Natural killer cell (primary cell): ENCODE results near the gene TRIM52. TPM values are rescaled to one million over a fixed set of nuclear protein-coding genes. Genes with fewer than 3 reads are reported as not detected.
"Not testable (repeated sequence)": the region's sequence is repeated elsewhere in the genome, so short reads cannot be mapped to it uniquely, and the experiment has no call there.

Experiments used
- ATAC-seq, 3 donors: fragments of 150-1000 bp in 2 of 3; fragments of 200-7000 bp in 1 of 3; cut with Tn5 transposase; 1 replicate in 1 of 3; 2 replicates in 2 of 3; pipeline ENCODE4 v1.10.0; 2021; ENCODE audit warnings: mild to moderate bottlenecking in 2 of 3, moderate library complexity in 2 of 3
- DNase-seq, 2 donors: peaks; one replicate each; pipeline versions ENCODE4 v3.0.0 to v3.0.0-alpha.2; 2013 to 2021; ENCODE audit warnings: mixed read lengths in 1 of 2
- H3K27ac ChIP-seq: one replicate; pipeline ENCODE4 v1.5.1; 2013; ENCODE audit warnings: mild to moderate bottlenecking, low read length
- H3K27me3 ChIP-seq: one replicate; pipeline ENCODE4 v1.6.1; 2013; ENCODE audit warnings: low read length; ENCODE audit not compliant: control insufficient read depth, insufficient read depth
- H3K36me3 ChIP-seq: one replicate; pipeline ENCODE4 v1.6.1; 2013; ENCODE audit warnings: low read length; ENCODE audit not compliant: control insufficient read depth, insufficient read depth
- H3K4me1 ChIP-seq: one replicate; pipeline ENCODE4 v1.6.1; 2013; ENCODE audit warnings: low read length; ENCODE audit not compliant: control insufficient read depth, insufficient read depth
- H3K4me3 ChIP-seq: one replicate; pipeline ENCODE4 v1.5.1; 2013; ENCODE audit warnings: low read length
- H3K9me3 ChIP-seq: one replicate; pipeline ENCODE4 v1.6.1; 2013; ENCODE audit warnings: low read length; ENCODE audit not compliant: control insufficient read depth, insufficient read depth
- H3K27ac Mint-ChIP-seq, 2 donors: one replicate each; pipeline ENCODE4 v1.8.0; 2022; ENCODE audit warnings: mild to moderate bottlenecking in 2 of 2, mixed read lengths in 2 of 2, moderate library complexity in 1 of 2
- H3K27me3 Mint-ChIP-seq, 2 donors: one replicate each; pipeline ENCODE4 v1.8.0; 2022; ENCODE audit warnings: low read depth in 2 of 2, mixed read lengths in 2 of 2
- H3K36me3 Mint-ChIP-seq: one replicate; pipeline ENCODE4 v1.8.0; 2022; ENCODE audit warnings: mixed read lengths
- H3K4me1 Mint-ChIP-seq, 2 donors: one replicate each; pipeline ENCODE4 v1.8.0; 2022; ENCODE audit warnings: mixed read lengths in 2 of 2
- H3K4me3 Mint-ChIP-seq: one replicate; pipeline ENCODE4 v1.8.0; 2022; ENCODE audit warnings: mild to moderate bottlenecking, moderate library complexity, mixed read lengths
- H3K9me3 Mint-ChIP-seq, 2 donors: one replicate each; pipeline ENCODE4 v1.8.0; 2022; ENCODE audit warnings: mixed read lengths in 2 of 2
- WGBS: methylation state at CpG from one replicate; pipeline ENCODE4 v1.1.7; 2013; ENCODE audit warnings: missing lambda C conversion rate; ENCODE audit not compliant: insufficient coverage; 5-methylcytosine and 5-hydroxymethylcytosine counted together
- intact Hi-C: fragments of 100-400 bp; cut with micrococcal nuclease; formaldehyde crosslinking; loops from one replicate; pipeline ENCODE4 v1.14.2; 2022
- total RNA-seq, 4 donors: library from RNA; stranded (reverse); fragments of 120-200 nt in 1 of 4; gene quantifications; one replicate each; pipeline versions ENCODE4 v1.2.3 to v1.2.4, GENCODE V29; 2013 to 2022
- TF ChIP-seq, protein P1 (sequence below): fragments of 200-600 bp; IDR thresholded peaks from one replicate; pipeline ENCODE4 v1.8.0; 2022; ENCODE audit warnings: antibody characterized with exemption

Gene TRIM52
- total RNA-seq, 3 donors from 2014 or later (not counting 1 experiment from before 2014, with no cell fraction given) = 43.4 to 60.0 (median 44.4) TPM

DNA sequence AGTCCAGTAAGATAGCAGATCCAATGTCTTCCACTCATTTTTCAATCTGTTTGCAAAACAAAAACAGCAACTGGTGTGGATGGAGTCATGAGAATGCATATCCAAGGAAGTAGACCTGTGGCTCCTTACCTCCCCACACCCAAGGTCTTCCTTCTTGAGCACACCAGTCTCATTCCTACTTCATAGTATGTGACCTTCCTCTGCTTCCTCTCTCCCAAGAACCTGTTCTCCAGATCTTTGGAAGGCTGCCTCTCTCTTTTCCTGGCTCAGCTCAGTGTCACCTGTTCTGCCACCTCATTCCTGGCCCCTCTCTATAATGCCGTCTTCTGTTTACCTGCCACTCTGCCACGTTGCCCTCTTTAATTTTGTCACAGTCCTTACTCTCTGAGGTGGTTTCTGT is 48.0 kb downstream of the TRIM52 start:
- H3K36me3 ChIP-seq = no peaks in the 10 kb centered on the region
- WGBS = 80% methylated on average over 2 of the region's 2 CpGs
- no peaks in the 10 kb centered on the region for H3K9me3 ChIP-seq
- H3K4me1 ChIP-seq = peaks cover 21% of the 10 kb centered on the region
- H3K27me3 Mint-ChIP-seq = peaks cover 0 to 9% of the 10 kb centered on the region in 2 donors
- TF ChIP-seq, protein P1, sequence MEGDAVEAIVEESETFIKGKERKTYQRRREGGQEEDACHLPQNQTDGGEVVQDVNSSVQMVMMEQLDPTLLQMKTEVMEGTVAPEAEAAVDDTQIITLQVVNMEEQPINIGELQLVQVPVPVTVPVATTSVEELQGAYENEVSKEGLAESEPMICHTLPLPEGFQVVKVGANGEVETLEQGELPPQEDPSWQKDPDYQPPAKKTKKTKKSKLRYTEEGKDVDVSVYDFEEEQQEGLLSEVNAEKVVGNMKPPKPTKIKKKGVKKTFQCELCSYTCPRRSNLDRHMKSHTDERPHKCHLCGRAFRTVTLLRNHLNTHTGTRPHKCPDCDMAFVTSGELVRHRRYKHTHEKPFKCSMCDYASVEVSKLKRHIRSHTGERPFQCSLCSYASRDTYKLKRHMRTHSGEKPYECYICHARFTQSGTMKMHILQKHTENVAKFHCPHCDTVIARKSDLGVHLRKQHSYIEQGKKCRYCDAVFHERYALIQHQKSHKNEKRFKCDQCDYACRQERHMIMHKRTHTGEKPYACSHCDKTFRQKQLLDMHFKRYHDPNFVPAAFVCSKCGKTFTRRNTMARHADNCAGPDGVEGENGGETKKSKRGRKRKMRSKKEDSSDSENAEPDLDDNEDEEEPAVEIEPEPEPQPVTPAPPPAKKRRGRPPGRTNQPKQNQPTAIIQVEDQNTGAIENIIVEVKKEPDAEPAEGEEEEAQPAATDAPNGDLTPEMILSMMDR = no peak
- H3K36me3 Mint-ChIP-seq = no peaks in the 10 kb centered on the region
- no peak overlapping the region for H3K27ac ChIP-seq
- no peak overlapping the region for H3K27ac Mint-ChIP-seq
- H3K4me3 ChIP-seq = no peak overlapping the region
- H3K4me3 Mint-ChIP-seq = no peak overlapping the region
- intact Hi-C loops = no loop called here
- H3K9me3 Mint-ChIP-seq = no peaks in the 10 kb centered on the region
- no peak for DNase-seq
- no peak for ATAC-seq
- H3K4me1 Mint-ChIP-seq = peaks cover 19 to 20% of the 10 kb centered on the region in 2 donors
- H3K27me3 ChIP-seq = no peaks in the 10 kb centered on the region

DNA sequence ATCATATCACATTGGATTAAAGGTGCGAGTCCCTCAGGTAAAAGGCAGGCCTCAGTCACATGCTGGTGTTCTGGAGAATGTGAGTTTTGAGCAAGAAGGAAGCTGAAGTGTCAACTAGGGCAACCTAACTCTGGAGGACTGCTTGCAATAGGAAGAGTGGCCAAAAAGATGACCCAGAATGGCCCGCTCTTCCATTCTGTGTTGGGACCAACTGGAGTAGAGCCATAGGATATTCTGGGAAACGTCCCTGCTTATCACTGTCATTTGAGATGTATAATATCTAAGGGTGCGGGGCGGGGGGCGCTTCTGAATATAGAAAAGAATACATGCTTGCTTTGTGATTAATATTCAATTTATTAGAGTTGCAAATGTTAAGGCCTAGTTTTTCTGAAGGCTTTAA is 48.9 kb downstream of the TRIM52 start:
- Mint-ChIP-seq H3K27me3 (peaks cover 0 to 9% of the 10 kb centered on the region in 2 donors), H3K36me3 (no peaks in the 10 kb centered on the region), H3K9me3 (no peaks in the 10 kb centered on the region), H3K27ac (no peak overlapping the region), H3K4me1 (peaks cover 20% of the 10 kb centered on the region in 2 donors), H3K4me3 (no peak overlapping the region)
- TF ChIP-seq, protein P1 = no peak
- ATAC-seq (no peak), DNase-seq (no peak)
- no peak overlapping the region for H3K27ac ChIP-seq
- 94% methylated on average over 6 of the region's 6 CpGs for WGBS
- H3K4me3 ChIP-seq = no peak overlapping the region
- no peaks in the 10 kb centered on the region for H3K9me3 ChIP-seq
- H3K4me1 ChIP-seq = peaks cover 18% of the 10 kb centered on the region
- intact Hi-C loops = no loop called here
- no peaks in the 10 kb centered on the region for H3K27me3 ChIP-seq
- H3K36me3 ChIP-seq = no peaks in the 10 kb centered on the region

DNA sequence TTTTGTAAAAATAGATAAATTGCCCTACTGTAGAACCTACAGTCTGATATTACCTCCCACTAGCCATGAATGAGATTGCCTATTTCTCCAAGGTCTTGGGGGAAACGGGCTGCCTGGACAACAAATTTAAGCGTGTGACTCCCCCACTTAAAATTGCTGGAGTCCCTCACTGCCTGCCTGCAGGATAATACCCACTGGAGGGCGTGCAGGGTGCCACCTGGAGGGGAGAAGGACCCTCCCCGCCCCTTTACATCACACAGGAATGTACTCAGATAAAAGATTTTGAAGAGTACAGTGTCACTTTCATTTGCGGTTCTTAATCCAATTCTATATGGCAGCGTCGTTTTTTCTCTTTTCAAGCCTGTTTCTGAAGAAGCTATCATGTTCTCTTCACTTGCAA is 49.7 kb downstream of the TRIM52 start:
- H3K4me3 Mint-ChIP-seq = no peak overlapping the region
- H3K27me3 ChIP-seq = peaks cover under 1% of the 10 kb centered on the region
- intact Hi-C loops = no loop called here

DNA sequence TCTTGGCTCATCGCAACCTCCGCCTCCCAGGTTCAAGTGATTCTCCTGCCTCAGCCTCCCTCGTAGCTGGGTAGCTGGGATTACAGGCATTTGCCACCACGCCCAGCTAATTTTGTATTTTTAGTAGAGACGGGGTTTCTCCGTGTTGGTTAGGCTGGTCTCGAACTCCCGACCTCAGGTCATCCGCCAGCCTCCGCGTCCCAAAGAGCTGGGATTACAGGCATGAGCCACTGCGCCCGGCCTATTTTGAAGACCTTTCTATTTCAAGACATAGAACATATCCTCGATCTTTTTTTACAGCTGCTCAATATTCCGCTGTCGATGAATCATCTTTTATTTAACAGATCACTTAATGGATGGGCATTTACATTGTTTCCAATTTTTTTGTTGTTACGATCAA is 50.2 kb downstream of the TRIM52 start:
- Mint-ChIP-seq H3K27me3 (peaks cover 12 to 23% of the 10 kb centered on the region in 2 donors), H3K4me1 (peaks cover 28% of the 10 kb centered on the region in 2 donors)
- intact Hi-C loops, H3K36me3 Mint-ChIP-seq, DNase-seq, H3K9me3 Mint-ChIP-seq, H3K27ac Mint-ChIP-seq, H3K4me3 Mint-ChIP-seq, H3K9me3 ChIP-seq, H3K27ac ChIP-seq, ATAC-seq, H3K27me3 ChIP-seq, H3K4me3 ChIP-seq, H3K36me3 ChIP-seq: not testable (repeated sequence)
- H3K4me1 ChIP-seq = peaks cover 20% of the 10 kb centered on the region
- 88% methylated on average over 16 of the region's 17 CpGs for WGBS

More for the DNA sequence above, 49.7 kb downstream of the TRIM52 start:
- H3K9me3 ChIP-seq = no peaks in the 10 kb centered on the region
- peaks cover 19% of the 10 kb centered on the region for H3K4me1 ChIP-seq
- Mint-ChIP-seq H3K27ac (no peak overlapping the region), H3K27me3 (peaks cover 7 to 18% of the 10 kb centered on the region in 2 donors), H3K9me3 (no peaks in the 10 kb centered on the region), H3K36me3 (peaks cover 7% of the 10 kb centered on the region), H3K4me1 (peaks cover 25% of the 10 kb centered on the region in 2 donors)
- TF ChIP-seq, protein P1 = no peak
- WGBS = 55% methylated on average over 6 of the region's 7 CpGs
- ATAC-seq (no peak), DNase-seq (peak in 1 of 2 donors; percentile 49)
- no peak overlapping the region for H3K27ac ChIP-seq
- H3K4me3 ChIP-seq = no peak overlapping the region
- H3K36me3 ChIP-seq = no peaks in the 10 kb centered on the region

DNA sequence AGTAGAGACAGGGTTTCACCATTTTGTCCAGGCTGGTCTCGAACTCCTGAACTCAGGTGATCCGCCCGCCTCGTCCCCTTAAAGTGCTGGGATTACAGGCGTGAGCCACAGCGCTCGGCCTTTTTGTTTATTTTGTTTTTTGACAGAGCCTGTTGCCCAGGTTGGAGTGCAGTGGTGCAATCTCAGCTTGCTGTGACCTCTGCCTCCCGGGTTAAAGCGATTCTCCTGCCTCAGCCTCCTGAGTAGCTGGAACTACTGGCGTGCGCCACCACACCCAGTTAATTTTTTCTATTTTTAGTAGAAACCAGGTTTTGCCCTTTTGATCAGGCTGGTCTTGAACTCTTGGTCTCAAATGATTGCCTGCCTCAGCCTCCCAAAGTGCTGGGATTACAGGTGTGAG is 50.8 kb downstream of the TRIM52 start:
- H3K36me3 Mint-ChIP-seq, ATAC-seq, H3K27me3 ChIP-seq, intact Hi-C loops, H3K36me3 ChIP-seq, H3K4me3 Mint-ChIP-seq, DNase-seq, H3K27ac Mint-ChIP-seq, H3K9me3 Mint-ChIP-seq, H3K4me3 ChIP-seq, H3K9me3 ChIP-seq, H3K27ac ChIP-seq: not testable (repeated sequence)
- Mint-ChIP-seq H3K4me1 (peaks cover 33% of the 10 kb centered on the region in 2 donors), H3K27me3 (peaks cover 16 to 26% of the 10 kb centered on the region in 2 donors)
- 91% methylated on average over 11 of the region's 11 CpGs for WGBS
- peaks cover 25% of the 10 kb centered on the region for H3K4me1 ChIP-seq

DNA sequence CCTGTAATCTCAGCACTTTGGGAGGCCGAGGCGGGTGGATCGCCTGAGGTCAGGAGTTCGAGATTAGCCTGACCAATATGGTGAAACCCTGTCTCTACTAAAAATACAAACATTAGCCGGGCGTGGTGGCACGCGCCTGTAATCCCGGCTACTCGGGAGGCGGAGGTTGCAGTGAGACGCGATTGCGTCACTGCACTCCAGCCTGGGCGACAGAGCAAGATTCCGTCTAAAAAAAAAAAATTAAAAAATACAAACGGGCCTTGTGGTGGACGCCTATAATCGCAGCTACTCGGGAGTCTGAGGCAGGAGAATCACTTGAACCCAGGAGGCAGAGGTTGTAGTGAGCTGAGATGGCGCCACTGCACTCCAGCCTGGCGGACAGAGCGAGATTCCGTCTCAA is 51.9 kb downstream of the TRIM52 start:
- 88% methylated on average over 24 of the region's 24 CpGs for WGBS
- H3K9me3 Mint-ChIP-seq = not testable (repeated sequence)

More for the DNA sequence above, 51.9 kb downstream of the TRIM52 start:
- ATAC-seq, H3K4me3 ChIP-seq, DNase-seq, H3K27ac Mint-ChIP-seq, intact Hi-C loops, H3K36me3 Mint-ChIP-seq, H3K9me3 ChIP-seq, H3K36me3 ChIP-seq, H3K4me3 Mint-ChIP-seq, H3K27me3 ChIP-seq, H3K27ac ChIP-seq: not testable (repeated sequence)
- Mint-ChIP-seq H3K27me3 (peaks cover 19 to 26% of the 10 kb centered on the region in 2 donors), H3K4me1 (peaks cover 33 to 40% of the 10 kb centered on the region in 2 donors)
- H3K4me1 ChIP-seq = peaks cover 31% of the 10 kb centered on the region
